Suprapubic skin (tissue), 4 donors: ENCODE results near the gene MYBL2. TPM values are rescaled to one million over a fixed set of nuclear protein-coding genes. Genes with fewer than 3 reads are reported as not detected.

Experiments
- DNase-seq, 2 donors: peaks; one replicate each; pipeline ENCODE4 v3.0.0-alpha.2; 2019; ENCODE audit warnings: low spot score in 2 of 2
- H3K27ac ChIP-seq: fragments of 200-600 bp; sonication (generic); one replicate; pipeline ENCODE4 v1.5.1; 2019
- H3K27me3 ChIP-seq: fragments of 200-600 bp; sonication (generic); one replicate; pipeline ENCODE4 v1.5.1; 2019
- H3K36me3 ChIP-seq: fragments of 200-600 bp; sonication (generic); one replicate; pipeline ENCODE4 v1.5.1; 2019
- H3K4me1 ChIP-seq: fragments of 200-600 bp; sonication (generic); one replicate; pipeline ENCODE4 v1.5.1; 2019
- H3K4me3 ChIP-seq: fragments of 200-600 bp; sonication (generic); one replicate; pipeline ENCODE4 v1.5.1; 2019; ENCODE audit warnings: mild to moderate bottlenecking
- H3K9me3 ChIP-seq: fragments of 200-600 bp; sonication (generic); one replicate; pipeline ENCODE4 v1.5.1; 2019
- CTCF ChIP-seq, 2 donors: fragments of 200-600 bp in 1 of 2; fragments of 450-650 bp in 1 of 2; sonication (generic) in 1 of 2; IDR thresholded peaks; one replicate each; pipeline ENCODE4 v1.5.1; 2016 to 2019; ENCODE audit warnings: antibody characterized with exemption in 2 of 2, mild to moderate bottlenecking in 1 of 2, moderate library complexity in 1 of 2
- EP300 ChIP-seq: sonication (generic); formaldehyde crosslinking; IDR thresholded peaks from one replicate; pipeline ENCODE4 v1.6.1; 2017; ENCODE audit warnings: antibody characterized with exemption
- POLR2A ChIP-seq, 2 donors: fragments of 450-650 bp; IDR thresholded peaks; one replicate each; pipeline ENCODE4 v1.6.1; 2017; ENCODE audit warnings: antibody characterized with exemption in 2 of 2, mild to moderate bottlenecking in 2 of 2, moderate library complexity in 2 of 2
- POLR2AphosphoS5 ChIP-seq, 3 donors: sonication (generic); formaldehyde crosslinking; IDR thresholded peaks; one replicate each; pipeline ENCODE4 v1.6.1; 2017; ENCODE audit warnings: antibody characterized with exemption in 3 of 3
- WGBS: methylation state at CpG from one replicate; pipeline ENCODE4 v1.1.5; 2018; 5-methylcytosine and 5-hydroxymethylcytosine counted together
- total RNA-seq, 4 donors: library from RNA; depleted of rRNA; stranded (reverse); fragments of >200 nt; gene quantifications; one replicate each; pipeline ENCODE4 v1.1.0, GENCODE V29; 2016

Gene MYBL2
- total RNA-seq, 4 donors from 2014 or later = 0.97 to 1.7 (median 1.2) TPM

GRCh38 chr20:43715511-43715910, 48.6 kb downstream of the MYBL2 start:
- H3K4me1 ChIP-seq = no peaks in the 10 kb centered on the region
- no peak for TF ChIP-seq POLR2A (IDR thresholded peaks at IDR 0.05)
- TF ChIP-seq POLR2AphosphoS5 (IDR thresholded peaks at IDR 0.05) = no peak
- TF ChIP-seq EP300 = no peak
- TF ChIP-seq CTCF (IDR thresholded peaks at IDR 0.05) = no peak
- H3K9me3 ChIP-seq = no peaks in the 10 kb centered on the region
- H3K27me3 ChIP-seq = no peaks in the 10 kb centered on the region
- no peak for DNase-seq
- no peaks in the 10 kb centered on the region for H3K36me3 ChIP-seq
- WGBS = 87% methylated on average over 3 of the region's 6 CpGs
- no peak overlapping the region for H3K27ac ChIP-seq
- no peak overlapping the region for H3K4me3 ChIP-seq

- no peak for DNase-seq
- 100% methylated on average over 4 of the region's 4 CpGs for WGBS
- Histone ChIP-seq H3K4me1 (no peaks in the 10 kb centered on the region), H3K9me3 (no peaks in the 10 kb centered on the region), H3K27me3 (no peaks in the 10 kb centered on the region), H3K36me3 (no peaks in the 10 kb centered on the region), H3K4me3 (no peak overlapping the region), H3K27ac (no peak overlapping the region)
- TF ChIP-seq CTCF (IDR thresholded peaks at IDR 0.05) (no peak), POLR2AphosphoS5 (IDR thresholded peaks at IDR 0.05) (no peak), EP300 (no peak), POLR2A (IDR thresholded peaks at IDR 0.05) (no peak)
These were observed 49.2 kb downstream of the MYBL2 start for GRCh38 chr20:43716123-43716522.

GRCh38 chr20:43716757-43717615, 50.1 kb downstream of the MYBL2 start:
- Histone ChIP-seq H3K4me3 (no peak overlapping the region), H3K9me3 (no peaks in the 10 kb centered on the region), H3K27ac (no peak overlapping the region), H3K4me1 (peaks cover 7% of the 10 kb centered on the region), H3K36me3 (no peaks in the 10 kb centered on the region), H3K27me3 (no peaks in the 10 kb centered on the region)
- no peak for DNase-seq
- TF ChIP-seq POLR2AphosphoS5 (IDR thresholded peaks at IDR 0.05) = no peak
- TF ChIP-seq EP300 = no peak
- TF ChIP-seq POLR2A (IDR thresholded peaks at IDR 0.05) = no peak
- no peak for TF ChIP-seq CTCF (IDR thresholded peaks at IDR 0.05)
- 69% methylated on average over 9 of the region's 12 CpGs for WGBS

- no peaks in the 10 kb centered on the region for H3K36me3 ChIP-seq
- H3K27ac ChIP-seq = no peak overlapping the region
- H3K27me3 ChIP-seq = no peaks in the 10 kb centered on the region
- H3K4me3 ChIP-seq = no peak overlapping the region
- no peak for TF ChIP-seq POLR2A (IDR thresholded peaks at IDR 0.05)
- TF ChIP-seq POLR2AphosphoS5 (IDR thresholded peaks at IDR 0.05) = no peak
- TF ChIP-seq CTCF (IDR thresholded peaks at IDR 0.05) = no peak
- no peak for TF ChIP-seq EP300
- no peak for DNase-seq
- H3K4me1 ChIP-seq = peaks cover 8% of the 10 kb centered on the region
- 79% methylated on average over 2 of the region's 4 CpGs for WGBS
- no peaks in the 10 kb centered on the region for H3K9me3 ChIP-seq
These were observed 50.7 kb downstream of the MYBL2 start for GRCh38 chr20:43717616-43717995.

- TF ChIP-seq POLR2A (IDR thresholded peaks at IDR 0.05) (no peak), POLR2AphosphoS5 (IDR thresholded peaks at IDR 0.05) (no peak), EP300 (no peak), CTCF (IDR thresholded peaks at IDR 0.05) (no peak)
- no peaks in the 10 kb centered on the region for H3K27me3 ChIP-seq
- no peaks in the 10 kb centered on the region for H3K9me3 ChIP-seq
These were observed 53.1 kb downstream of the MYBL2 start for GRCh38 chr20:43720007-43720406.

More at GRCh38 chr20:43720007-43720406, 53.1 kb downstream of the MYBL2 start:
- H3K36me3 ChIP-seq = no peaks in the 10 kb centered on the region
- H3K4me1 ChIP-seq = peaks cover 8% of the 10 kb centered on the region
- no peak overlapping the region for H3K4me3 ChIP-seq
- no peak for DNase-seq
- H3K27ac ChIP-seq = no peak overlapping the region
- WGBS = 70% methylated on average over 1 of the region's 1 CpG
